T1000 (cell line): ENCODE measurements around the gene RFLNA.

Source experiments
- DNase-seq: peaks from one replicate; lab custom pipeline; 2025; ENCODE audit warnings: mixed read lengths; lab: John Stamatoyannopoulos, UW

Gene RFLNA

GRCh38 chr12:124304314-124304790 is 9.5 kb downstream of the RFLNA start:
- DNase-seq = no peak

DNA sequence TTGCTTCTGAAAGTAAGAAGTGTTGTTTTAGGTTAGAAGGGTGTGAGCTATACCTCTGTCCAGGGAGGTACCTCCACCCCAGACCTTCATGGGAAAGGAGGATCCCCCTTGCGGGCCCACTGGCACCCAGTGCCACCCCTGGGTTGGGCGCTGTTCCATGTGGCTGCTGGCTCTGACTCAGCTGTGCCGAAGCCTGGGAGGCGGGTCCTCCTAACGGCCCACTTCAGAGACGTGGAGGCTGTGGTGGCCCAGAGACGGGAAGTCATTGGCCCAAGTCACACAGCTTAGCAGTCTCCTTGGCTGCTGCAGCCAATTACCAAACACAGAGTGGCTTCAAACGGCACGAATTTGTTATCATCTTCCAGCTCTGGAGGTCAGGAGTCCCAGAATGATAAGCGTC is 10.2 kb downstream of the RFLNA start:
- DNase-seq = no peak

- no peak for DNase-seq
These were observed 11.1 kb downstream of the RFLNA start for GRCh38 chr12:124305776-124306685.

GRCh38 chr12:124306686-124307555 is 12.0 kb downstream of the RFLNA start:
- DNase-seq = no peak

DNA sequence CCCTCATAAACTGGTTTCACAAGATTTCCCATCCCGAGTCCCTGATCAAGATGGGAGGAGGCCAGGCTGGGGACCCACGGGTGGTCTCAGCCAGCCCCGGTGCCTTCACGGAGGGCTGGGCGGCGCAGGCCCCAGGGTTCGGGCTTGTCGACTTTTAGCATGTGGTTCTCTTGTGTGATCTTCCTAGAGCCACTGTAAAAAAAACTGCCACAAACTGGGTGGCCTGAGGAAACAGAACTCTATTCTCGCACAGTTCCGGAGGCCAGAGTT is 12.6 kb downstream of the RFLNA start:
- DNase-seq = no peak

- no peak for DNase-seq
These were observed 13.8 kb downstream of the RFLNA start for GRCh38 chr12:124308741-124309140.

DNA sequence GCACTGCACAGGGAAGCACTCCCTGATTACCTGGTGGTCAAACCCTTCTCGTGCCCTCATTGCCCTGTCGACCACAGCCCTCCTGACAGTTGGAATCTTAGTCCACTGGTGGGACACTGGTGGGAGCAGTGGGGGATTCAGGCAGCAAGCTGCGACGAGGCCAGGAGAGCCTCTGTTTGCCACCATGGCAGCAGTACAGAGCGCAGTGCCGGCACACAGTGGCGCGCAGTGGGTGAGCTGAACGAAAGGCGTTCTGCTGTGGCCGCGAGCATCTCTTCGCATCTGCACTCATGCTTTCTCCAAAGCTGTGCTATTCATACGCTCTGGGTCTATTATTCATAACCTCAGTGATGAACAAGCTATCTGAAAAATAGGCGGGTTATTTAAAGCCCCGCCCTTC is 14.3 kb downstream of the RFLNA start:
- DNase-seq = no peak

GRCh38 chr12:124309744-124310143 is 14.9 kb downstream of the RFLNA start:
- no peak for DNase-seq

DNA sequence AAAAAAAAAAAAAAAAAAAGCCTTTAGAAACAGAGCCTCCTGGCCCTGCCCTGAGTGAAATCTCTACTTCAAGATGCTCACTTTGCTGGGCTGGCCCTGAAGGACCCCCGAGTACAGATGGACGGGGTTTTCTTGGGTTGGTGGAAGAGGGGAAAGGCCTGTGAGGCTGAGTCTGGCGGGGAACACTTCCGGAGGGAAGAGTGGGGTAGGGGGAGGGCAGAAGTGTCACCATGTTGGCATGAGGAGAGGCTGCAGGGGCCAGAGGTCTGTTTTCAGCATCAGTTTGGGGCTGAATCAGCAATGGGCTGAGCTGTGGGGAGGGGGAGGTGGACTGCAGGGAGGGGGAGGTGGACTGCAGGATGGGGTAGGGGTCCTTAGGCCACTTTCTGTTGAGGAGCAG is 15.3 kb downstream of the RFLNA start:
- DNase-seq = no peak

DNA sequence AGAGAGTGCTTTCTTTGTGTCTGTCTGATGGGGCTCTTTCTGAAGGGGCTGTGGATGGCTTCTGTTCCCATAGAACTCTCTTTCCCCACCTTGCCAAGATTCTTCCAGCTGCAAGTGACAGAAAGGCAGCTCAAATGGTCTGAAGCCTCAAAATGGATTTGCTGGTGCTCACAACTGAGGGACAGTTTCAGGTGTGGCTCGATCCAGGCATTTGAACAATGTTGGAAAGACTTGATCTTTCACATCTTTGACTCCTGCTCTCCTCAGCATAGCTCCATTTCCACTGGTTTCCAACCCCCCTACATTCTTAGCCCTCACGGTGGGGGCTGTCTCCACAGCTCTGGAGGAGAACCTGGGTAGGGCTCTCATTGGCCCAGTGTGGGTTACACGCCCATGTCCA is 15.9 kb downstream of the RFLNA start:
- DNase-seq = no peak

DNA sequence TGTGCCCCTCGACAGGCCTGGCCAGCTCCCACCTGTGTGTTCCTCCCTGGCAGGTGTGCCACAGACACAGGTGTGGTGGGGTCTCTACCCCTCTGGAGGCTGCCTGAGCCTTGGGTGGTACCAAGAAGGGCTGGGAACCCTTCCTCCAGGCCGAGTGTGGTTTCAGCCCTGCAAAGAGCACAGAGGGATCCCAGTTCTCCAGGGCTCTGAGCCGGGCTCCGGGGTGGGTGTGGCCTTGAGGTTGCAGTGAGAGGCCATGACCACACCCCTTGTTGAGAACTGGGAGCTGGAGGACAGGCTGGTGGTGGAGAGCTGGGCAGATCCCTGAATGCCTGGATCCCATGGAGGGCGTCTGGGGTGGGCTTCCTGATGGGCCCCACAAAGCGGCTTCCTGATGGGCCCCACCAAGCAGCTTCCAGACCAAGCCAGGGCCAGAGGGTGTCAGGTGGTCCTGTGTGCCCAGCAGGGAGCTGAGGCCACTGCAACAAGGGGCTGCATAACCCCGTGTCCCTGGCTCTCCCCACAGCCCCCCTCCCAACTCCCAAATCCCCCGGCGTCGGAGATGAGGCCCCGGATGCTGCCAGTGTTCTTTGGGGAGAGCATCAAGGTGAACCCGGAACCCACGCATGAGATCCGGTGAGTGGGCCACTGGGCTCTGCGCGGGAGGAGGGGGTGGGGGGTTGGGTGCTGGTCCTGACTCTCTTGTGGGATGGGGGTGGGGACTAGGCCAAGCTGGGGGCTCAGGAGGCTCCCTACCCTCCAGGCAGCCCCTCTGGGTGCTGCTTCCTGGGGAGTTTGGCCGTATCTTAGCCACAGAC is 16.6 kb downstream of the RFLNA start:
- no peak for DNase-seq

DNA sequence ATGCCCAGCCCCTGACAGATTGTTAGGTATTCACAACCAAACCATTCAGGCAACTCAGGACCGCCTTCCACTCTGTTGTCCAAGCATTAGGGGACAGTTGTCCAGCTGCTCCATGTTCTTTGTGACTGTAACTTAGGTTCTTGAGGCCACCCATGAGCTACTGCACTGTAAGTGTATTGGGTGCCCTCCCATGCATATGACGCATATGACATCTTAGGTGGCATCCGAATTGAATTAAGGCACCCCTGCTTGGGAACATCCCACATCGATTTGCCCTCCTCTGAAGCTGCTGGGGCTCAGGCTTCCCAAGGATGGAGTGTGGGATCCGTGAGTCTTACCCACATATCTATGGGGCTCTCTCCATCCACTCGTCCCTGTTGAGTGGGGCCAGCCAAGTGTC is 17.7 kb downstream of the RFLNA start:
- DNase-seq = no peak

DNA sequence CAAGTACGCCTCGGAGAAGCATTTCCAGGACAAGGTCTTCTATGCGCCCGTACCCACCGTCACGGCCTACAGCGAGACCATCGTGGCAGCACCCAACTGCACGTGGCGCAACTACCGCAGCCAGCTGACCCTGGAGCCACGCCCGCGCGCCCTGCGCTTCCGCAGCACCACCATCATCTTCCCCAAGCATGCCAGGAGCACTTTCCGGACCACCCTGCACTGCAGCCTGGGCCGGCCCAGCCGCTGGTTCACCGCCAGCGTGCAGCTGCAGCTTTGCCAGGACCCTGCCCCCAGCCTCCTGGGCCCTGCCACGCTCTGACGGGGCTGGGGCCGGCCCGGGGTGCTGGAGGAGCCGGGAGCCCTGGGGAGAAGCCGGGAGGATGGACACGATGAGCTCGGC is 19.3 kb downstream of the RFLNA start:
- DNase-seq = no peak

DNA sequence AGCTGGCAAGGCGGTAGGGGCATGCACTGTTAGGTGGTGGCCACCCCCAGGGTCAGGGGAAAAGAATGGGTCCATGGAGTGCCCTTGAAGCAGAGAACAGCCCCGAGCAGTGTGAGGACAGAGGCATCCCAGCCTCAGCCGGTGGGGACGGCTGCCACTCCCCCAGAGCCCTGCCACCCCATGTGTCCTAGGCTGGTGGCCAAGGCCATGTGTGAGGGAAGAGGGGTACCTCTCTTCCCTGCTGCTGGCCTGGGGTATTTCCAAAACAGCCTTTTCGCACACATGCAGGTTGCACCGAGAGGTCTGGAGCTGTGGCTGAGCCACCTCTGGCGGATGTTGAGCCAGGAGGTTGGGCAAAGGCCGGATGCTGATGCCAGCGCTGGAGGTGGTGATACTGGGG is 19.9 kb downstream of the RFLNA start:
- DNase-seq = no peak

- DNase-seq = no peak
These were observed 20.6 kb downstream of the RFLNA start for GRCh38 chr12:124315372-124316044.

DNA sequence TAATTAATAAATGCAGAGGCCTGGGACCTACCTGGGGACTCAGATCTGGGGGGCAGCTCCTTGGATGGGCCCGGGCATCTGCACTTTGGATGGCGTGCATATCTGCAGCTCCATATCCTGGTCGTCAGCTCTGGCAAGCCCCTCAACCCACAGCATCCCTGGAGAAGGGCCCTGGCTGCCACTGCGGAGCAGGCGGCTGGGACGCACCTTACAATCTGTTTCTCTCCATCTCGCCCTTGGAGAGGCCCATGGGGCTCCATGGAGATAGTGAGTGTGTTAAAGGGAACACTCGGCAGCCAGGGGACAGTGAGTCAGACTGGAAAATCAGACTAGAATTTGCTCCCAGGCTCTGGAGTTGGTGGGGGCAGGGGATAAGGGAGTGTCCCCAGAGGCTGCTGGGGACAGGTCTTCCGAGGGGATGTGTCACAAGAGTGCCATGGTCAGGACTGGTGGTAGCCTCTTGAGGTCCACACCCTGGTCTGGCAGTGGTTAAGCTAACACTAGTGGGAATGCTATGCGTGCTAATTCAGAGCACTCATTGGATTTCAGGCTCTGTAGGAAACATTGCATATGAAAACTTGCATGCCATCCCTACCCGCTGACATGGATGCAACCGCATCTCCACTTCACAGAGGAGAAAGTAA is 21.5 kb downstream of the RFLNA start:
- no peak for DNase-seq

DNA sequence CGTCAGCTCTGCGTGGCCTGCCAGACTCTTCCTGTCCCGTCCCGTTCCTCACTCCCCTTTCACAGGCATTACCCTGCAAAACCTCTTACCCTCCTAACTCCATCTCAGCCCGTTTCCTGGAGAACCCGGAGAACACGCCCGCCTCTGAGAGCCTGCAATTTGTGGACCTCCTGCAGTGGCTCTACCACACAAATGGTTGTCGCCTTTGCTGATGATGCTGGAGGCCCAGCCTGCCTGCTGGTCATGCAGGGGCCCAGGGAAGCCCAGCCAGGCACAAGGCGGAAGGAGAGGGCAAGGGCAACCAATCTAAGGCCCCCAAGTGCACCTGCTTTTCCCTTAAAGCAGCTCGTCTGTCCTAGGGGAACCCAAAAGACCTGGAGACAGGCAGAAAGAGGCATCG is 22.5 kb downstream of the RFLNA start:
- DNase-seq = no peak

DNA sequence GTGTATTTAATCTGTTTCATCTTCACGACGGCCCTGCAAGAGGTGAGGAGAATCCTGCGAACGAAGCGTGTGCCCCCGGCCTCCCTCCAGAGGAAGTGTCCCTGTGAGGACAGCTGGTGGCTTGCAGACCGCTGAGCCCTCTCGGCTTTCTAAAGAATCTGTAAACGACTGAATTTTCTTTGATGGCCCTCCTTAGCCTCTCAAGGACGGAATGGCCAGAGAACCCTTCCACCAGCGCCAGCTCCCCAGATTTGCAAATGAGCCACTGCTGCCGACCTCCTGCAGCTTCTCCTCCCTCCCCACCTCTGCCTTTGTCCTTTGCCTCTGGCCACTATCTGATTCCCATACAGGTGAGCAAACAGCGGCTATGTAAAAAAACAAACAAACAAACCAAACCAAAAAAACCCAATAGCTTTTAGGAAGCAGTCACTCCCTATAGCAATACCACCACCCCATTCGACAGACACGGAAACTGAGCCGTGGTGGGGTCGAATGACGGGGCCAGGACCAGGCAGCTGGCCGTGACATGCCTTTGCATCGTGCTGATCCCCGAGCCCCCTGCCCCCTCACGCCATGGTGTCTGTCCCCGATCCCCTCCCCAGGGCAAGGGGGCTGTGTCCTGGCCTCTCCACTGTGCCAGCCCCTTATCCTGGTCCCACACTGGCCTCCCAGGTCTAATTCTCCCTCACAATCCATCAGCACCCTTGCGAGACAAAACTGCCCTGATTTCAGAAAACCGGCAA is 23.6 kb downstream of the RFLNA start:
- no peak for DNase-seq

DNA sequence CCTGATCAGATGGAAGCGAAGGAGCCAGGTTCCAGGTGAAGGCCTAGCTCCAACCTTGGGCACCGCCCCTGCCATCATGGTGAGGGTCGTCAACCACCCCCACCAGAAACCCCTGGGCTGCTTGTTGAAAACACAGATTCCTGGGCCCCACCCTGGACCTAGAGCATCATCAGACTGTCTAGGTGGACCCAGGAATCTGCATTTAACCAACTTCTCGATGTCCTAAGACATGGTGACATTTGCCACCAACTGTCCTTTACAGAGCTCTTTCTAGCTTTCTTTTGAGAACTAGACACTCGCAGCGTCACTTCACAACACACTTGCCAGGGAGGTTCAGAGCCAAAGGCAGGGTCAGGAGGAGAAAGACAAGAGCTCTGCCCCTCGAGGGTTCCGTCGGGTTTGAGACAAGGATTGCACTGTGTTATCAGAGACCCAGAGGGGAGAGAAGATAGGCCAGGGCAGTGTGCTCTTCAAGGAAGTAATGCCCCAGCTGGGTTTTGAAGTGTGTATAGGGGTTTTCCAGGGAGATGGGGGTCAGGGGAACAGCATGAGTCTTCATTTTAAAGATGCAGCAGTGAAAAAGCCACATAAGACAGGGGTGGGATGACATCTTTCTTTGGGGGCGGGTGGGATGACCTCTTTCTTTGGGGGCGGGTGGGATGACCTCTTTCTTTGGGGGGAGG is 24.6 kb downstream of the RFLNA start:
- DNase-seq = no peak

DNA sequence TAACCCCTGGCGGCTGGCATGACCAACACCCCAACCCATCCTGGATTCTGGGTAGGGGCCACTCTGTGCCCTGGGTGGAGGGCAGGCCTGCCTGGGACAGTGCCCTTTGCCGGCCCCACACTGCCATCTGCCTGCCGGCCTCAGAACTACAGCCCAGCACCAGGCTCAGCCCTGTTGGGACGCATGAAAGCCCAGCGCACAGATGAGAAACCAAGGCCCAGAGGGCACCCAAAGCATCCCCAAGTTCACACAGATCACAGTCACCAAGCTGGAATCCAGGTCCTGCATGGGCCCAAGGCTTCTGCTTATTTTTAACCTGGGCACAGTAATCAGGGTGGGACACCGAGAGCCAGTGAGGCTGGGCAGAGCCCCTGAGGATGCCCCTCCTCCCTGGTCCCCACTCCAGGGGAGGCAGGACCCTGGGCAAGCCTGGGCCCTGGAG is 26.2 kb downstream of the RFLNA start:
- peak; percentile 65 for DNase-seq
